Measurements from ENCODE around the gene CRNKL1.

CRNKL1 gene

GRCh38 chr20:20060234-20060998, 8.2 kb upstream of the CRNKL1 start:
- no peak for DNase-seq

DNA sequence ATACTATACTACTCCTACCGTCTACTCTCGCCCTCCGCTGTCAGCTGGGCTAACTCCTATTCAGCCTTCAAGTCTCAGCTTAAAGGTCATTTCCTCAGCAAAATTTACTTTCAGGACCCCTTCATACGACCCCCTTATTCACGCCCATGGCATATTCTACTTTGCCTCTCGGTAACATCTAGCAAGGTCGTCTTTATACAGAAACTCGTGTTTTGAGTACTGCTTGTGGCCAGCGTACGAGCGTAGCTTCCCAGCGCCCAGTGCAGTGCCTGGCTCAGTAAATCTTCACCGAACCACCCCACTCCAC, 546 bp downstream of the CRNKL1 start:
- DNase-seq = no peak

GRCh38 chr20:20039752-20040387, 12.4 kb downstream of the CRNKL1 start:
- DNase-seq = no peak

DNA sequence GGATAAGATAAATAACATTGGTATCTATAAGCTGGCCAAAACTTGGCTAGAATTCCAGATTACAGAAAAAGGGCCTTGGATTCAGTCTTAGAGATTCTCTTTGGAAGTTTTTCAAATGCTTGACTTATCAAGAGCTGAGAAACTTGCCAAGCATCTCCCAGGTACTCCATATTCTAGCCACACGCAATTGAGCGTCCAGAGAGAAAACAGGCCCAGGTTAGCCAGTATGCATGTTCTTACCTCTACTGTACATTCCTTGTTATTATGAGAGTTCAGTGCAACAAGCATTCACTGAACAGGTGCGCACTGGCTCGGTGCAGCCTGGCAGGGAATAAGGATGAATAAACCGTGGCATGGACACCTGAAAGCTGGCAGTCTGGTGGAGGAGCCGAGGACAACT, 13.7 kb downstream of the CRNKL1 start:
- DNase-seq = no peak

GRCh38 chr20:20037960-20038359, 14.3 kb downstream of the CRNKL1 start:
- no peak for DNase-seq

GRCh38 chr20:20036756-20037155, 15.5 kb downstream of the CRNKL1 start:
- no peak for DNase-seq

DNA sequence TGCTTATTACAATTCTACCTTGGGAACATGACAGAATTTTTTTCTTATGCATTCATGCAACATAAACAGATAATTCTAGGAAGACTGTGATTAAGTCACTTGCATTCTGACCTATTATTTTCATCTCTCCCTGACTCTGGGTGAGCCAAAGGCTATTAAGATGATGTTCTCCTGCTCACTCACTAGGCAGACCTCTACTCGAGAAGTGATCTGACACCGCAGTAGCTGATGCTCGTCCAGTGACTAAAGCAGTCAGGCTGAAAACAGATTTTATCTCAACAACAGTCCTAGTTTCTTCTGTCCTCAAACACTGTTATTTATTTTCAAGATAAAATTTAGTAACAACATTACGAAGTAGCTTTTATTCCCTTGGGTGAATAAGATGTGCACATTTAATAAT, 17.8 kb downstream of the CRNKL1 start:
- DNase-seq = no peak

DNA sequence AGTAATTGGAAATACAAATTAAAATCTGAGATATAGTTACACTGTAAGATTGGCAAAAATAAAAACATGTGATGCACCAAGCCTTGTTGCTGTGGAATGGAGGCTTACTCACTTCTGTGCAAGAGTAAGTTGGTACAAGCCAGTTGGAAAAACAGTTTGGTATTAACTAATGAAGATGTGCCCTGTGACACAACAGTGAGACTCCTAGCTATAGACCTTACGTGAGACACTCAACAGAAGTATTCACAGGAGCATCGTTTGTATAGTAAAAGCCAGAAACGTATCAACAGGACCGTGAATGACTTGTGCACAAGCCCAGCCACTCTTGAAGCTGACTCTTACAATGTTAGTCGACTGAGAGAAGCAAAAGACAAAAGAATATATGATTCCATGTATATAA, 20.5 kb downstream of the CRNKL1 start:
- no peak for DNase-seq

GRCh38 chr20:20027284-20027683, 25.0 kb downstream of the CRNKL1 start:
- no peak for DNase-seq

DNA sequence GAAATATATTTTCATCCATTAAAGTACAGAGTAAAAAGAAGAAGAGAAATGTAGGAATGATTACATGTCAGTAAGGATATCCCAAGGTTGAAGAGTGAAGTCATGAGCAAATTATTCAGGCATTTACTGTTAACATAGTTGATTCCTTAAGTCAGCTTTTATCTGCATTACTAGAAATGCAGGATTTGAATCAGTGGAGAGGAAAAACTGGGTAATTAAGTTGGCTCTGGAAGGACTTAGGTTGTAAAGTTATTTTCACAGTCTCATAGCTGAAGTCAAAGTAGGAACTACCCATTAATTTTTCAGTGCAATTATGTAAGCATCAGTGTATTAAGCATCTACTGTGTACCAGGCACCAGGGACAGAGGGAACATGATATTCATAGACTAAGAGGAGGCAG, 27.3 kb downstream of the CRNKL1 start:
- DNase-seq = no peak

- no peak for DNase-seq
Measured at GRCh38 chr20:20023395-20023794, 28.9 kb downstream of the CRNKL1 start.

- no peak for DNase-seq
Measured at GRCh38 chr20:20022498-20022897, 29.8 kb downstream of the CRNKL1 start.

DNA sequence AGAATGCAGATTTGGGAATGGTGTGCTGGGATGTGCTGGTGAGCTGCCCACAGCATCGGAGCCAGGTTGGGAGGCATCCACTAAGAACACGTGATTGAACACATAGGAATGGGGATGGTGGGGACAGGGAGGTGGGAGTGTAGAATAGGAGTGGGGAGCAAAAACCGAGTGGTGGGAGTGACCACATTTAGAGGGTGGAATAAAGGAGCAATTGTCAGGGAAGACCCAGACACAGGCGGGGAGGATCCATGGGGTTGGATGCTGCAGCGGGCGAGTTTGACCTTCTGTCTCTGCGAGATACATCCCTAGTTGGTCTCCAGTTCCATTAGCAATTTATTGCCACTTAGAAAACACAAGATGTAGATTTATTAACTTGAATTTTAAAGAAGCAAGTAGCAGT, 30.4 kb downstream of the CRNKL1 start:
- no peak for DNase-seq

DNA sequence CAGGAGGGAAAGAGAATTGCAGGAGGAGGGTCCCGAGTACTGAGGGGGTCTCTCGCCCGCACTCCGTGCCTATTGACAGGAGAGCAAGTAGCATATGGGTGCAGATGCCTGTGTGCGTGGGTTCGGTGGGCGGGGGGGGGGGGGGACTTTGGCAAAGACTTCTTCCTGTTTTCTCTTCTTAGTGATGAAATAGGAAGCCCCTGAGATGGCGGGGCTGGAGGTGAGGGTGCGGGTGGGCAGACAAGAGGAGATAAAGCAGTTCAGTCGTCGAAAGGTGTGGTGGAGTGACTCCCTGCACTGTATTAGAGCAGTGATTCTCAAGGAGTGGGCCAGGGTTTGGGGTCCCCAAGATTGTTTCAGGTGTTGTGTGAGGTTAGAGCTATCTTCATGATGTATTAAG, 31.4 kb downstream of the CRNKL1 start:
- DNase-seq = no peak

DNA sequence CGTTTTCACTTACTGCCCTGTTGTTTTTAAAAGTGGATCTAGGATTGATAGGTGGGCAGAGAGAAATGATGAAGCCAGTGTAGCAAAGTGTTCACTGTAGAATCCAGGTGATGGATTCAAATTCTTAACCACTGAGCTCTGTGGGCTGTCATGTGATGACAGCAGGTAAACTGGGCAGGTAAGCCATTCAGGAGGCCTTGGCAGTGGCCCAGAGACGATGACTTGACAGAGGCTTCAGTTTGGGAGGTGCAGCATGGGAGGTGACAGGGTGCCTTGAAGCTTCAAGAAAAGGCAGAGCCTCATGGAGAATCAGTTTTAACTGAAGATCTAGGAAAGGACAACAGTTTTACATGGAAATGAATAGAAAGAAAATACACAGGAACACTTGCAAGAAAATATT, 33.1 kb downstream of the CRNKL1 start:
- no peak for DNase-seq

- no peak for DNase-seq
Measured at GRCh38 chr20:20018366-20018765, 33.9 kb downstream of the CRNKL1 start.

GRCh38 chr20:20017844-20018185, 34.5 kb downstream of the CRNKL1 start:
- no peak for DNase-seq

DNA sequence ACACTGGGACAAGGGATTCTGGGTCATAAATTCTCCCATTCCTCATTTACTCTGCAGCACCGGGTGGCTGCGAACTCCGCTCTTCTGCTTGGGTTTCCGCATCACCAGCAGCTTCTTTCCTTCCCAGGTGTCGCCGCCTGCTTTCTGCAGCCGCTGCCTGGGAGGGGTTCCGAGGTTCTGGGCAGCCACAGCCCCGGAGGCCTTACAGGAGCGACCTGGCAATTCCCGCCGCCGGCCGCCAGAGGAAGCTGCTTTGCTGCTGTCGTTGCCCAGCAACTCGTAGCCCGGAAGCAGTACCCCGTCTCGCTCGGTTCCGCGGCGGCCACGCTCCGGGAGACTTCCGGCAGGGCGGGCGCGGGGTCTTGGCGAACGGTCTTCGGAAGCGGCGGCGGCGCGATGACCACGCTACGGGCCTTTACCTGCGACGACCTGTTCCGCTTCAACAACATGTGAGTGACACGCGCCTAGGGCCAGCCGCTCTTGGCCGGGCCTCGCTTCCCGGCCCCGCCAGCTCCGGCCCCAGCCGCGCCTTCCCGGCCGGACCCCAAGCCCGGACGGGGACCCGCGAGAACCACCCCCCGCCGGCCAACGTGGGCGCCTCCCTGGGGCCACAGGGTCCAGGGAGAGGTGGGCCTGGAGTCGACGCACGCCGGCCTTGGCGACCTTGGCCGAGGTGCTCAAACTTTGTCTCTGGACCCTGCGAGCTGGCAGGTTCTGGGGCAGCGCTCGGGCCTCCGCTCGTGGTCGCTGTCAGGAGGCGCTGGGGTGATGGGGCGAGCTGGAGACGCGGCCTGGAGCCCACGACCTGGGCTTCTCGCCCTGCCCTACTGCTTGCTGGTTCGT, 35.0 kb downstream of the CRNKL1 start, which contains the start of gene NAA20:
Gene NAA20 (plus strand): TSS at position 362 of the 843 bp plus-strand sequence. CDS start 35 bp downstream, at position 397.
- DNase-seq = peak; percentile 89

DNA sequence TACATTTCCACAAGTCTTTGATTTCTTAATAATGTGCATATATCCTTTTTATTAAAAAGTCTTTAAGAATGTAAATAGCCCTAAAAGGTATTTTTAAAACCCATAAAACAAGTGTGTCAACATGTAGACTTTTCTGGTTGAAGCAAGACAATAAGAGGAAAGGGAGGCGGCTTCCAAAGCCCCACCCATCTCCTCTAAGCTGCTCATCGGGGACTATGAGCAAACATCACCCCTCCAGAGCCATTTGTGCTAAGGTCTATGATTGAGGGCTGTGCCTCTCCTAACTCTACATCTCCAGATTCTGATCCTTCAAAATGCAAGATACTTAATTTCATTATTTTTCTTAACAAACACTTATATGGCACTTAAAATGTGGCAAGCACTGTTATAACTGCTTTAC, 37.6 kb downstream of the CRNKL1 start:
- DNase-seq = no peak

DNA sequence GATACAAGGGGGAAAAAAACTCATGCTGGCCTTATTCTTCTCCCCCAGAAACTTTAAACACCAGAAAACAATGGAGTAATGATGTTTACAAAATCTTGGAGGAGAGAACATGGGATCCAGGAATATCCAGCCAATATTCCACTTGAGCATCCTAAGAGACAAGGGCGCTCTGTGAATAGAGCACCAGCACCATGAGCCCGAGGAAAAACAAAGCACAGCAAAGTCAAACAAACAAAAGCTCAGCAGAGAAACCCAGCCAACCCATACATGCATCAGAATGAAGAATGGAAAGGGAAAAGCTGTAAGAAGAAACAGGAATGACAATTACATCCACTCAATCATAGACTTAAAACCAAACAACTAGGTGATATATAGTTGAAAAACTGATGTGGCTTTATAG, 39.7 kb downstream of the CRNKL1 start:
- no peak for DNase-seq

DNA sequence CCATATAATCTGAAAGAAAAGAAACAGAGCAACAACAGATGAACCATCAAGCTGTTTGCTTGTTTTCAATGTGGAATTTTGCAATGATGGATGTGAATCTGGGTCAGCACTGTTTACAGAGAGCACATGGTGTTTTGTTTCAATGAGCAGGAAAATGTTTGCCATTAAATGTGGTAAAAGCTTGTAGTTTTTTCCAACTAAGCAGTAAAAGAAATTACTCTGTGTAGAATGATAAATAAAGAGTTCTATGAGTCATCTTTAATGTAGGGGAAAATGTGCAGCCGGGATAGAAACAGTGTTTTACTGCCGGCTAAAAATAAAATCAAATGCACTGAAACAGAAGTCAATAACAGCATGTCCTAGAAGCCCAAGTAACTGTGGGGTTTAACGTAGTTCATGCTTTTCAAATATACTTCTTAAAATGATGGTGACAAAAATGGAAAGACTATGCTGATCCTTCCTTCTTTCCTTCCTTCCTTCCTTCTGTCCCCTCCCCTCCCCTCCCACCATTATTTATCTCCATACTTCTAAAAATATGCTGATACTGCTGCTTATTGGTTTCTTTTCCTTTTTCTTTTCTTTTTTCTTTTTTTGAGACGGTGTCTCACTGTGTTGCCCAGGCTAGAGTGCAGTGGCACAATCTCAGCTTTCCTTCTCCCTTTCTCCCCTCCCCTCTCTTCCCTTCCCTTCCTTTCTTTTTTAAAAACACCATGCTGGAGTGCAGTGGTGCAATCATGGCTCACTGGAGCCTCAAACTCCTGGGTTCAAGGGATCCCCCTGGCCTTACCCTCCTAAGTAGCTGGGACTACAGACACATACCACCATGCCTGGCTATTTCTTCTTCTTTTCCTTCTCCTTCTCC, 41.4 kb downstream of the CRNKL1 start:
- DNase-seq = peak; percentile 22

- peak; percentile 40 for DNase-seq
Measured at GRCh38 chr20:20009784-20010253, 42.4 kb downstream of the CRNKL1 start.

GRCh38 chr20:20005342-20005741, 46.9 kb downstream of the CRNKL1 start:
- DNase-seq = no peak
